GM23338 (cell line): ENCODE data around the gene RPL14. TPM values are rescaled to one million over a fixed set of nuclear protein-coding genes. Genes with fewer than 3 reads are reported as not detected.

Experiments used
- ATAC-seq: fragments of 200-7000 bp; cut with Tn5 transposase; 3 replicates; pipeline ENCODE4 v1.9.1; 2020
- DNase-seq: peaks from one replicate; pipeline ENCODE4 v3.0.0-alpha.2; 2015; ENCODE audit warnings: low spot score
- H2AFZ ChIP-seq: fragments of 200-600 bp; sonication (generic); 2 replicates; pipeline ENCODE4 v1.8.0; 2016; ENCODE audit warnings: antibody characterized with exemption, mild to moderate bottlenecking, moderate library complexity
- H3F3A ChIP-seq: fragments of 200-600 bp; sonication (generic); replicated peaks from 2 replicates; pipeline ENCODE4 v1.8.0; 2017; ENCODE audit warnings: antibody characterized with exemption, mixed run types, low read depth
- H3K27ac ChIP-seq: fragments of 200-600 bp; sonication (generic); 2 replicates; pipeline ENCODE4 v1.6.1; 2016; ENCODE audit warnings: low read depth
- H3K27me3 ChIP-seq: fragments of 200-600 bp; sonication (generic); 2 replicates; pipeline ENCODE4 v1.8.0; 2016; ENCODE audit warnings: mild to moderate bottlenecking, mixed run types, moderate library complexity; ENCODE audit not compliant: insufficient read depth
- H3K36me3 ChIP-seq: fragments of 200-600 bp; sonication (generic); 2 replicates; pipeline ENCODE4 v1.8.0; 2016; ENCODE audit warnings: mild to moderate bottlenecking; ENCODE audit not compliant: insufficient read depth
- H3K4me1 ChIP-seq: fragments of 200-600 bp; sonication (generic); 2 replicates; pipeline ENCODE4 v1.8.0; 2016; ENCODE audit warnings: mild to moderate bottlenecking, moderate library complexity; ENCODE audit not compliant: insufficient read depth
- H3K4me2 ChIP-seq: fragments of 200-600 bp; sonication (generic); 2 replicates; pipeline ENCODE4 v1.7.1; 2017; ENCODE audit warnings: mixed run types
- H3K4me3 ChIP-seq: fragments of 200-600 bp; sonication (generic); 2 replicates; pipeline ENCODE4 v1.6.1; 2016; ENCODE audit warnings: mixed run types
- H3K79me2 ChIP-seq: fragments of 200-600 bp; sonication (generic); replicated peaks from 2 replicates; pipeline ENCODE4 v1.8.0; 2017; ENCODE audit warnings: mild to moderate bottlenecking; ENCODE audit not compliant: insufficient read depth
- H3K9me2 ChIP-seq: fragments of 200-600 bp; sonication (generic); 2 replicates; pipeline ENCODE4 v1.8.0; 2017; ENCODE audit not compliant: insufficient read depth
- H4K20me1 ChIP-seq: fragments of 200-600 bp; sonication (generic); replicated peaks from 2 replicates; pipeline ENCODE4 v1.8.0; 2017; ENCODE audit warnings: mild to moderate bottlenecking; ENCODE audit not compliant: insufficient read depth
- H3K27ac Mint-ChIP-seq: 2 replicates; pipeline ENCODE4 v1.8.0; 2020; ENCODE audit warnings: inconsistent platforms, mild to moderate bottlenecking, moderate library complexity, mixed read lengths
- H3K27me3 Mint-ChIP-seq: 3 replicates; pipeline ENCODE4 v1.8.0; 2022; ENCODE audit warnings: low read depth, mild to moderate bottlenecking, moderate library complexity, mixed read lengths, inconsistent platforms; ENCODE audit not compliant: insufficient read depth, poor library complexity
- H3K36me3 Mint-ChIP-seq: 3 replicates; pipeline ENCODE4 v1.8.0; 2021; ENCODE audit warnings: low read depth, mild to moderate bottlenecking, inconsistent platforms, moderate library complexity, mixed read lengths
- H3K4me1 Mint-ChIP-seq: 3 replicates; pipeline ENCODE4 v1.8.0; 2020; ENCODE audit warnings: mild to moderate bottlenecking, inconsistent platforms, mixed read lengths
- H3K4me3 Mint-ChIP-seq: 3 replicates; pipeline ENCODE4 v1.8.0; 2021; ENCODE audit warnings: moderate library complexity, mild to moderate bottlenecking, inconsistent platforms, mixed read lengths
- H3K9me3 Mint-ChIP-seq: 3 replicates; pipeline ENCODE4 v1.8.0; 2020; ENCODE audit warnings: moderate library complexity, mild to moderate bottlenecking, inconsistent platforms, mixed read lengths
- CREB1 ChIP-seq: fragments of 250-450 bp; sonication (Bioruptor Pico); IDR thresholded peaks from 2 replicates; pipeline ENCODE4 v1.5.0; 2020; ENCODE audit warnings: low read depth, mild to moderate bottlenecking, moderate library complexity
- CTCF ChIP-seq, 2 experiments: fragments of 200-600 bp in 1 of 2; sonication (generic) in 1 of 2; conservative IDR thresholded peaks; 2 replicates each; pipeline versions ENCODE4 v1.5.1 to v1.6.1; 2016 to 2017; ENCODE audit warnings: antibody characterized with exemption in 2 of 2, low read depth in 2 of 2, mild to moderate bottlenecking in 2 of 2, moderate library complexity in 1 of 2
- ETS1 ChIP-seq: IDR thresholded peaks from 2 replicates; pipeline ENCODE4 v1.6.1; 2016; ENCODE audit warnings: antibody characterized with exemption
- JUNB ChIP-seq: IDR thresholded peaks from one replicate; pipeline ENCODE4 v1.6.1; 2016; ENCODE audit warnings: antibody characterized with exemption; ENCODE audit not compliant: unreplicated experiment
- POLR2AphosphoS5 ChIP-seq: IDR thresholded peaks from 2 replicates; pipeline ENCODE4 v1.6.1; 2016; ENCODE audit warnings: antibody characterized with exemption, low read depth
- REST ChIP-seq: IDR thresholded peaks from one replicate; pipeline ENCODE4 v1.6.1; 2018; ENCODE audit warnings: antibody characterized with exemption; ENCODE audit not compliant: unreplicated experiment
- ZNF114 ChIP-seq: fragments of 250-450 bp; sonication (Bioruptor Pico); IDR thresholded peaks from 2 replicates; pipeline ENCODE4 v1.5.0; 2020; ENCODE audit warnings: mild to moderate bottlenecking, moderate library complexity
- ZNF331 ChIP-seq: fragments of 250-450 bp; sonication (Bioruptor Pico); IDR thresholded peaks from 2 replicates; pipeline ENCODE4 v1.5.0; 2020; ENCODE audit warnings: low read depth, mild to moderate bottlenecking, moderate library complexity
- polyA plus RNA-seq: library from polyadenylated mRNA; unstranded; fragments of >200 nt; fragmentation: Nextera tagmentation; extraction: Ambion mirVana; gene quantifications from 2 replicates; pipeline ENCODE4 v1.2.1, GENCODE V29; 2016
- total RNA-seq: library from RNA; depleted of rRNA; stranded (reverse); fragments of >200 nt; shearing (Covaris generic); gene quantifications from 2 replicates; pipeline ENCODE4 v1.2.3, GENCODE V29; 2014

The RPL14 gene
- total and polyA plus RNA-seq, 2 experiments from 2014 or later, result 596 to 1,748 TPM

GRCh38 chr3:40476478-40477470, 19.6 kb downstream of the RPL14 start, which contains the start of gene ZNF619:
ZNF619 (plus strand) TSS chr3:40477122; CDS start chr3:40477980, 858 bp downstream.
- H3K27me3 Mint-ChIP-seq, result no peaks in the 10 kb centered on the region
- ATAC-seq (peak; percentile 92), DNase-seq (peak; percentile 82)
- Histone ChIP-seq H2AFZ (peak within 1 kb of the TSS; percentile 98), H3K4me1 (peaks cover 18% of the 10 kb centered on the region), H3K4me2 (peak within 1 kb of the TSS; percentile 80), H3K79me2 (no peaks in the 10 kb centered on the region), H3K4me3 (peak within 1 kb of the TSS; percentile 70), H3K36me3 (no peaks in the 10 kb centered on the region), H3F3A (no peaks in the 10 kb centered on the region), H4K20me1 (no peaks in the 10 kb centered on the region), H3K9me2 (no peaks in the 10 kb centered on the region), H3K27me3 (no peaks in the 10 kb centered on the region), H3K27ac (peak within 1 kb of the TSS; percentile 53; the same call in 1 of the 2 replicates)
- TF ChIP-seq POLR2AphosphoS5 (peak; percentile 64), REST (no peak), JUNB (no peak), ZNF331 (CRISPR knock-in tag) (no peak), CREB1 (CRISPR knock-in tag) (no peak)
- H3K36me3 Mint-ChIP-seq, result peaks cover 5% of the 10 kb centered on the region; the same call in 2 of the 3 replicates
- peak within 1 kb of the TSS; percentile 95 for H3K27ac Mint-ChIP-seq
- peak within 1 kb of the TSS; percentile 85 for H3K4me3 Mint-ChIP-seq
- H3K4me1 Mint-ChIP-seq, result peaks cover 15% of the 10 kb centered on the region
- no peaks in the 10 kb centered on the region for H3K9me3 Mint-ChIP-seq

- Histone ChIP-seq H3K4me3 (peak overlapping the region; percentile 70), H3K4me2 (peak overlapping the region; percentile 80), H3K27ac (no peak overlapping the region), H3K79me2 (no peaks in the 10 kb centered on the region), H3K4me1 (peaks cover 18% of the 10 kb centered on the region), H2AFZ (peak overlapping the region; percentile 98), H3F3A (no peaks in the 10 kb centered on the region), H4K20me1 (no peaks in the 10 kb centered on the region), H3K36me3 (no peaks in the 10 kb centered on the region), H3K27me3 (no peaks in the 10 kb centered on the region), H3K9me2 (no peaks in the 10 kb centered on the region)
- no peaks in the 10 kb centered on the region for H3K9me3 Mint-ChIP-seq
- peak; percentile 37 for ATAC-seq
- no peak for DNase-seq
- H3K27me3 Mint-ChIP-seq, result no peaks in the 10 kb centered on the region
- peak overlapping the region; percentile 85 for H3K4me3 Mint-ChIP-seq
- TF ChIP-seq ETS1 (no peak), ZNF114 (CRISPR knock-in tag) (no peak), JUNB (no peak), CTCF (conservative IDR thresholded peaks at IDR 0.05; ENCODE audit: low read depth in 2 of 2) (0 out of 4 replicates have a peak, but pooled peaks of 1 of the 2 experiments have one; percentile 1)
- H3K27ac Mint-ChIP-seq, result 0 out of 2 replicates have a peak overlapping the region, but pooled peaks have one; percentile 95
- H3K4me1 Mint-ChIP-seq, result peaks cover 15% of the 10 kb centered on the region
- H3K36me3 Mint-ChIP-seq, result peaks cover 12% of the 10 kb centered on the region; the same call in 2 of the 3 replicates
These were observed 20.5 kb downstream of the RPL14 start for GRCh38 chr3:40477666-40478065.
